NCI-H2196 treated with DMSO at 0.1 percent for 48 hours (cell line): Measurements from ENCODE around the gene PRSS53.
"Not testable (repeated sequence)": the region's sequence is repeated elsewhere in the genome, so short reads cannot be mapped to it uniquely, and the experiment has no call there.

Experiments used
- DNase-seq: peaks from one replicate; lab custom pipeline; 2025; ENCODE audit not compliant: unreplicated experiment; lab: John Stamatoyannopoulos, UW

PRSS53 gene

DNA sequence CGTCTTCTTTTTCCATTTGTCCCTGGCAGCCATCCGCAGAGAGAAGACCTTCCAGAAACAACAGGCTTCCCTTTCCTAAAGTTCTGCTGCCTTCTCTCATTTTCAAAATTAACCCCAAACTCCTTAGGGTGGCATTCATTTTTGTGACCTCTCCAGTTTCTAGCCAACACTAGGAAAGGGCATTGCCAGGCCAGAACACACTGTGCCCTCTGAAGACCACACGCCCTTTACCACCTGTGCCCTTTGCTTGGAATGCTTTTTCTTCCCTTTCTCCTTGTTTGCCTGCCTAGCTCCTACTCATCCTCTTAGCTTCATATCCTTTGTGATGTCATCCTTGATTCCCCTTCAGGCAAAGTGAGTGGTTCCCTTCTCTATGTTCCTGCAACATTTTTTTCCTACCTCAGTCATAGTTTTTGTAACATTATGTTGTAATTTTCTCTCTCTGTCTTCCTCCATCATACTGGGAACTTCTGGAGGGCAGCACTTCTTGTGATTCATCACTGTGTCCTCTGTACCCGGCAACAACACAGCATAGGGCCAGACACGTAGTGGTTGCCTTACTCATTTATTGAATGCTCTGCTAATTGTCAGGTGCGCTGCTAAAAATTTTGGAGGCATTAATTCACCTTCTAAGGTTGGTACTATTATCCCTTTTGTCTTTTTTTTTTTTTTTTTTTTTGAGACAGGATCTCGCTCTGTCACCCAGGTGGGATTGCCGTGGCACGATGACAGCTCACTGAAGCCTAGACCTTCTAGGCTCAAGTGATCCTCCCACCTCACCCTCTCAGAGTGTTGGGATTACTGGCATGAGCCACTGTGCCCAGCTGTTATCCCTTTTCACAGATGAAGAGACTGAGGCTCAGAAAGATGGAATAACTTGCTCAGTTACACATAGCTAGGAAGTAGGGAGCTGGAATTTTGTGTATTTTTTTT lies 29.7 kb upstream of the PRSS53 start:
- DNase-seq: no peak

DNA sequence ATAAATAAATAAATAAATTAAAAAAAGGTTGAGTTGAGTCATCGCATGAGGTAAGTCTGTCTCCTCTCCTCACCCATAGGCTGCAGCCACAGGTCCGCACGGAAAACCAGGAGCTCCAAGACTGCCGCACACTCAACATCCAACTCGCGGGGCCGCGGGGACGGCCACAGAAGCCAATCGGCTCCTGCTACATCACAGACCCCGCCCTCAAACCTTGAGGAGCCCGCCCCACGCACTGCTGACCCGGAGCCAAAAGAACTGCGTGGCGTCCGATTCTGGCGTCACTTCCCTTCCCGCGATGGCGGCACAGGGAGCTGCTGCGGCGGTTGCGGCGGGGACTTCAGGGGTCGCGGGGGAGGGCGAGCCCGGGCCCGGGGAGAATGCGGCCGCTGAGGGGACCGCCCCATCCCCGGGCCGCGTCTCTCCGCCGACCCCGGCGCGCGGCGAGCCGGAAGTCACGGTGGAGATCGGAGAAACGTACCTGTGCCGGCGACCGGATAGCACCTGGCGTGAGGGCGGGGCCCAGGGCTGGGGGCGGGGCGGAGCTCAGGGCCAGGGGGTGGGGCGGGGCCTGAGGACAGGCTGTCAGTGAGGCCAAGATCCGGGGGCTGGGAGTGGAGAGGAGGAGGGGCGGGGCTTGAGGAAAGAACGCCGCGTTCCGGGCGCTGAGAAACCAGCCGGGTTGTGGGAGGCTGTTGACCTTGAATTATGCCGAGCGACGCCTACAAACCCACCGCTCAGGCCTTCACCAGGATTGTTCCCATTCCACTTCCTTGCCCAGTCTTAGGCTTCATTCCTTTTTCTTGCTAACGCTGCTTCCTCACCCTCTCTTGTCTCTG lies 28.9 kb upstream of the PRSS53 start, which contains the start of gene KAT8:
Gene KAT8, plus strand, starts transcription at position 281 of the 839 bp plus-strand sequence. Its CDS starts 18 bp downstream, at position 299.
- peak; percentile 98 for DNase-seq

- no peak for DNase-seq
Observed at GRCh38 chr16:31114468-31114867, 25.7 kb upstream of the PRSS53 start.

- no peak for DNase-seq
Observed at GRCh38 chr16:31113121-31114120, 24.7 kb upstream of the PRSS53 start.

DNA sequence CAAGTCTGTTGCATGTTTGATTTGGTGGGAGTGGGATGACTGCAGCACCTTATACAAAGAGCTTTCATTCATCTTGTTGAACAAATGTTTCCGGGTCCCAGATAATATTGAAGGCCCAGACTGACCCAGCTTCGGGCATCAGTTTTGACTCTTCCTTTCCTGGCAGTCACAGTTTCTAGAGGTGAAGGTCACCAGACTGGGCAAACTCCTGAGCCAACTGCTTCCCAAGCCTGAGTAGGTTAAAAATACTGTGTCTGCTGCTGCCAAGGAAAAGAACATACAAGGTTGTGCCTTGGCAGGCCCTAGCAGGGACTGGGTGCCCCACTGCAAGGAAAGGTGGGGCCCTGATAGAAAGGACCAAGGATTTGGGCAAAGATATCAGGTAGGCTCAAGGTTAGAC lies 24.0 kb upstream of the PRSS53 start:
- no peak for DNase-seq

DNA sequence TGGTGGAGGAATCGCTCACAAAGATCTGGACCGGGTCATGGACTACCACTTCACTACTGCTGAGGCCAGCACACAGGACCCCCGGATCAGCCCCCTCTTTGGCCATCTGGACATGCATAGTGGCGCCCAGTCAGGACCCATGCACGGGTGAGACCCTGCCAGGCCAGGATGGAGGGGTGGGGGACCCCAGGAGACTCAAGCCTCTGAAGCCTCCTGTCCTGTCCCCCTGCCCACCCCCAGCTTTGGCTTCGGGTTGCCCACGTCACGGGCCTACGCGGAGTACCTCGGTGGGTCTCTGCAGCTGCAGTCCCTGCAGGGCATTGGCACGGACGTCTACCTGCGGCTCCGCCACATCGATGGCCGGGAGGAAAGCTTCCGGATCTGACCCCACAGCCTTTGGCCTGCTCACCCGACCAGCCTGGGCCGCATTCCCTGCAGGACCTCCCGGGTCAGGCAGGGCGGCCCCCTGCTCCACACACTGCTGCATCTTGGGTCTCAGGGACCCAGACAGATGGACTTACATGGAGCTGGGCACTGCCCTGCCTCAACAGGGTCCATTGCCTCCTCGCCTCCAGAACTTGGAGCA lies 23.2 kb upstream of the PRSS53 start:
- DNase-seq: no peak

GRCh38 chr16:31110106-31111034 lies 21.6 kb upstream of the PRSS53 start:
- DNase-seq: no peak

DNA sequence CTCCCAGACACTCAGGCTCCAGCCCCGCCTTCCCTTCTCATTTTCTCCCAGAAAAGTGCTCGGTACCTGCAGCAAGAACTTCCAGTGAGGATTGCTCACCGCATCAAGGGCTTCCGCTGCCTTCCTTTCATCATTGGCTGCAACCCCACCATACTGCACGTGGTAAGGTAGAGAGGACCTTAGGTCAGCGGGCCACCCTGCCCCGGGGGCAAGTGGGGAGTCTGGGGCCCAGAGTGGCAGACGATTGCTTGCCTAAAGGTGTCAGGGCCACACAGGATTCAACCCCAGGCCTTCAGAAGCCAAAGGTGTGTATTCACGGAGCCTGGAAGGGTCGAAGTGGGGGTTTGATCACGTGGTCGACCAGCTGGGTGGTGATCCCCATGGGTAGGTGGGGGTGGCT lies 20.9 kb upstream of the PRSS53 start:
- no peak for DNase-seq

DNA sequence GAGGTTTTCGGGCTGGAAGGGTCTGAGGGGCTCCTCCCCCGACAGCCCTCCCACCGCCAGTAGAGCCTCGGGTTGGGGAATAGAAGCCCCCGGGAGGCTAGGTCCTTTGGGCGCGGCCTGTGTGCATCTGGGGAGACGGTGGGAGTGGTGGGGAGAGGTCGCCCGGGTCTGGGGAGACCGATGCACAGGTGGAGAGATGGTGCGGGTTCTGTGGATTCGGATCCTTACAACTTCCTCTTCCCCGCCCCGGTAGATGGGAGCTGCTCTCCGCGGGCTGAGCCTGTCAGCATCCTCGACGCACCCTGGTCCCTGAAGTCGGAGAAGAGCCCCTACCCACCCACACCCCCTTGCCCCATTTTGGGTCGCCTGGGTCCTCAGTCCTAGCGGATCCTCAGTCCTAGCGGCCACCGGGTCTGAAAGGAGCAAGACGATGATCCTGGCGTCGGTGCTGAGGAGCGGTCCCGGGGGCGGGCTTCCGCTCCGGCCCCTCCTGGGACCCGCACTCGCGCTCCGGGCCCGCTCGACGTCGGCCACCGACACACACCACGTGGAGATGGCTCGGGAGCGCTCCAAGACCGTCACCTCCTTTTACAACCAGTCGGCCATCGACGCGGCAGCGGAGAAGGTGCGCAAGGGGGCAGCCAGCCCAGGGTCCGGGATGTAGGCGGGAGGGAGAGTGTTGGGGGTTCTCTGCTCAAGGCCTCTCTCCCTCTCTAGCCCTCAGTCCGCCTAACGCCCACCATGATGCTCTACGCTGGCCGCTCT lies 20.2 kb upstream of the PRSS53 start:
- no peak for DNase-seq

DNA sequence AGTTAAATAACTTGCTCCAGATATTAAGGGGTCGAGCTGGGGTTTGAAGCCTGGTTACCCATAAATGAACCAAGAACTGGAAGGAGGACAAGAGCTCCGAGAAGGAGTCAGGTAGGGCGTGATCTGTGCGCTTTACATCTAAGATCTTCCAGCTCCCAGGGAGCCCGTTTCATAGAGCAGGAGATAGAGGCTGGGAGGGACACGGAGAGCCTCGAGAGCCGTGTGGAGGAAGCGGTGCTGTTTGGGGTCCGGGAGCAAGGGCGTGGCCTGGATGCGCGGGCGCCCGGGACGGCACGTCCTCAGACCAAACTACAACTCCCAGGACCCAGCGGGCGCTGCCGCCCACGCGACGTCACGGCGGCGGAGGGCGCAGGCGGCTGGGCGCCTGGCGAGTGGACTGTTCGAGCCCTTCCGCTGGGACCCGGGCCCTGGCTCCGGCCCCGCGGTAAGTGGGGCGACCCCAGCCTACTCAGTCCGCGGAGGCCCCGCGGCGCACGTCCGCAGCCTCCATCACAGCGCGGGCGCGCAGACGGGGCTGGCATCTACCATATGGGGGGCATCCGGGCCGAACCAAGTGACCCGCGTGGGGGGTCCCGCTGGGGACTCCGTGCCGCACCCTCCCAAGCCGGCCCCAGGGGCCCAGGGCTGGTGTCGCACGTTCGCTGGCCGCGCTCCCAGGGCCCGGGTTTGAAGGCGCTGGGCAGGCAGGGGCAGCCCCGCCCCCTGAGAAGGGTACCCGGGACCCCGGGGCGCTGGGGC lies 19.5 kb upstream of the PRSS53 start, which contains the start of gene BCKDK:
Gene BCKDK, plus strand, starts transcription at position 352 of the 759 bp plus-strand sequence. CDS start 838 bp downstream, outside the sequence.
- peak; percentile 36 for DNase-seq

DNA sequence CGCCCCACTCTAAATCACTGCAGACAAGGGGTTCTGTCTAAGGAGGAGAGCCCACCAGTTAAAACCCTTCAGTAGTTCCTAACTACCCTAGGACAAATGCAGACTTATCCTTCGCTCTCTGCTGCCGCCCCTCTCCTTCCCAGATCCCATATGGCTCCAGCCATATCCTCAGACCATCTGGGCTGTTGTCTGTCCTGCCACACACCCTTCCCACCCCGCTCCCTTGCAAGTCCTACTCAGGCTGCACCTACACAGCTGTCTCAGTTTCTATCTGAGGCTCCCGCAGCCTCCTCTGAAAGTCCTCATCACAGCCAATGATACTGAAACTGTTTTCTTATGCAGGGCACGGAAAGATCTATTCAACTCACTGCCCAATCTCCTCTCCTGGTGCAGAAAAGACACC lies 18.7 kb upstream of the PRSS53 start:
- no peak for DNase-seq

GRCh38 chr16:31106509-31107464 lies 18.0 kb upstream of the PRSS53 start:
- DNase-seq: no peak

GRCh38 chr16:31105677-31106213 lies 17.0 kb upstream of the PRSS53 start:
- DNase-seq: peak; percentile 66

DNA sequence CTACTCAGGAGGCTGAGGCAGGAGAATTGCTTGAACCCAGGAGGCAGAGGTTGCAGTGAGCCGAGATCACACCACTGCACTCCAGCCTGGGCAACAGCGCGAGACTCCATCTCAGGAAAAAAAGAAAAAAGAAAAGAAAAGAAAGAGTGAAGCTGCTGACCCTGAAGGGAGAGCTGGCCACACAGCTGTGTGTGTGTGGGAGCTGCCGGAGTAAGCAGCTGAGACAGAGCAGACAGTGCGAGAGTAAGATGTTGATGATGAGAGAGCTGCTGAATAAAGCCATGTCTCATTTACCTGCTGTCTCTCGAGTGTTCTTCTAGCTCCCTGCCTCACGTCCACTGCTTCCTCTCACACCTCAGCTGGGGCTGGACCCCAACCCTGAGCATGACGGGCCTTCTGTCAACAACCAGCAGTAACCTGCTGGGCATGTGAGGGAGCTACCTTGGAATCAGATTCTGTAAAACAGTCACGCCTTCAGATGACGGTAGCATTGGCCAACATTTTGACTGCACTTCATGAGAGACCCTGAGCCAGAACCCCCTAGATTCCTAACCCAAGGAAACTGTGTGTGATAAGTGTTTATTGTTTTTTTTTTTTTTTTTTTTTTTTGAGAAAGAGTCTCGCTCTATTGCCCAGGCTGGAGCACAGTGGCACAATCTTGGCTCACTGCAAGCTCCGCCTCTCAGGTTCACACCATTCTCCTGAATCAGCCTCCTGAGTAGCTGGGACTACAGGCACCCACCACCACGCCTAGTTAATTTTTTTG lies 12.3 kb upstream of the PRSS53 start:
- DNase-seq: not testable (repeated sequence)

DNA sequence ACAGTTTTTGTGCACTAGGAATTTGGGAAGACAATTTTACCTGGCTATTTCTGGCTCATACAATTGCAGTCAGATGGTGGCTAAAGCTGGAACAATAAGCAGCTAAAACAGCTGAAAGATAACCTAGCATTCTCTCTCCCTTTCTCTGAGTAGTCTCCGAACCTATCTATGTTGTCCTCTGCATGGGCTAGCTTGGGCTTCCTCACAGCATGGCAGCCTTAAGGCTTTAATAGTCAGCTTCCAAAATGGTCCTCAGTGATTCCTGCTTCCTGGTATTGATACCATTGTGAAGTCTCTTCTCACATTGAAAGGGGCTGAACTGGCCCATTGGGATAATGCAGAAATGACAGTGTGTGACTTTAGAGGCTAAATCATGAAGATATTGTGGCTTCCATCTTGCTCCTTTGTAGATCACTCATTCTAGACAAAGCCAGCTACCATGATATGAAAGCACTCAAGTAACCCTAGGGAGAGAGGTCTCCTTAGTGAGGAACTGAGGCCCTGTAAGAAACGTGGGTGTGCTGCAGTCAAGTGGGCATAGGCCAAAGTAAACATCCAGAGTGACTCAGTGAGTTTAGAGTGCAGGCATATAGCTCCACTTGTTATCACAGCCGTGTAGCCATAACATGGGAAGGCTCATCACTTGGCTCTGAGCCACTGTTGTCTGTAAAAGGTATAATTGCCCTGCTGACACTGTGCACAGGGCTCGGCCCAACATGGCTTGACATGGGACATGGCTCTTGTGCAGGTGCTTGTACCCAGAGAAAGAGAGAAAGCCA lies 11.3 kb upstream of the PRSS53 start:
- no peak for DNase-seq
